HG02970 (cell line): ENCODE measurements around the gene ALMS1.
"Not testable (repeated sequence)": the region's sequence is repeated elsewhere in the genome, so short reads cannot be mapped to it uniquely, and the experiment has no call there.

Experiments
- ATAC-seq: cut with Tn5 transposase; IDR thresholded peaks from one replicate; pipeline ENCODE4 v1.9.1; 2021; ENCODE audit warnings: mild to moderate bottlenecking, moderate library complexity, moderate number of reproducible peaks; ENCODE audit not compliant: unreplicated experiment, low FRiP score

The ALMS1 gene

GRCh38 chr2:73385504-73386341, at the start of gene ALMS1:
Gene ALMS1, plus strand, starts transcription at chr2:73385836. Its CDS starts 33 bp downstream, at chr2:73385869.
- ATAC-seq = peak; percentile 90

- ATAC-seq = no peak
Measured at GRCh38 chr2:73337828-73338227, 47.8 kb upstream of the ALMS1 start.

- no peak for ATAC-seq
Measured at GRCh38 chr2:73339201-73339600, 46.4 kb upstream of the ALMS1 start.

- ATAC-seq = no peak
Measured at GRCh38 chr2:73341039-73341438, 44.6 kb upstream of the ALMS1 start.

GRCh38 chr2:73343992-73344391, 41.6 kb upstream of the ALMS1 start:
- no peak for ATAC-seq

GRCh38 chr2:73344747-73345146, 40.9 kb upstream of the ALMS1 start:
- not testable (repeated sequence) for ATAC-seq

- no peak for ATAC-seq
Measured at GRCh38 chr2:73350035-73350691, 35.5 kb upstream of the ALMS1 start.

- no peak for ATAC-seq
Measured at GRCh38 chr2:73356097-73356496, 29.5 kb upstream of the ALMS1 start.

- no peak for ATAC-seq
Measured at GRCh38 chr2:73359915-73360697, 25.5 kb upstream of the ALMS1 start.

- no peak for ATAC-seq
Measured at GRCh38 chr2:73366060-73366459, 19.6 kb upstream of the ALMS1 start.

GRCh38 chr2:73368781-73369180, 16.9 kb upstream of the ALMS1 start:
- ATAC-seq = no peak

GRCh38 chr2:73370348-73370747, 15.3 kb upstream of the ALMS1 start:
- no peak for ATAC-seq

- ATAC-seq = no peak
Measured at GRCh38 chr2:73373344-73373743, 12.3 kb upstream of the ALMS1 start.

GRCh38 chr2:73374269-73374668, 11.4 kb upstream of the ALMS1 start:
- ATAC-seq = no peak

GRCh38 chr2:73376681-73377080, 9.0 kb upstream of the ALMS1 start:
- ATAC-seq = no peak

- ATAC-seq = no peak
Measured at GRCh38 chr2:73383036-73383435, 2.6 kb upstream of the ALMS1 start.

GRCh38 chr2:73385123-73385503, 523 bp upstream of the ALMS1 start:
- no peak for ATAC-seq

GRCh38 chr2:73386342-73386868, 769 bp downstream of the ALMS1 start:
- ATAC-seq = no peak

- ATAC-seq = no peak
Measured at GRCh38 chr2:73386894-73387636, 1.4 kb downstream of the ALMS1 start.

- no peak for ATAC-seq
Measured at GRCh38 chr2:73402386-73403103, 16.9 kb downstream of the ALMS1 start.
